GM18907 (cell line): ENCODE data around the gene COL15A1.

ENCODE experiments used
- ATAC-seq: cut with Tn5 transposase; IDR thresholded peaks from one replicate; pipeline ENCODE4 v1.9.1; 2021; ENCODE audit warnings: mild to moderate bottlenecking, moderate library complexity; ENCODE audit not compliant: unreplicated experiment

Gene COL15A1

GRCh38 chr9:98915599-98915998 is 28.1 kb upstream of the COL15A1 start:
- ATAC-seq, result no peak

- no peak for ATAC-seq
Observed at GRCh38 chr9:98916660-98917059, 27.0 kb upstream of the COL15A1 start.

- no peak for ATAC-seq
Observed at GRCh38 chr9:98917746-98918487, 25.8 kb upstream of the COL15A1 start.

- no peak for ATAC-seq
Observed at GRCh38 chr9:98921732-98922131, 22.0 kb upstream of the COL15A1 start.

GRCh38 chr9:98922721-98923435 is 20.8 kb upstream of the COL15A1 start:
- no peak for ATAC-seq

- no peak for ATAC-seq
Observed at GRCh38 chr9:98923451-98924123, 20.1 kb upstream of the COL15A1 start.

GRCh38 chr9:98924946-98925820 is 18.5 kb upstream of the COL15A1 start:
- ATAC-seq, result no peak

GRCh38 chr9:98925956-98926355 is 17.8 kb upstream of the COL15A1 start:
- no peak for ATAC-seq

GRCh38 chr9:98927724-98928123 is 16.0 kb upstream of the COL15A1 start:
- no peak for ATAC-seq

- no peak for ATAC-seq
Observed at GRCh38 chr9:98929071-98929470, 14.6 kb upstream of the COL15A1 start.

GRCh38 chr9:98929895-98930341 is 13.8 kb upstream of the COL15A1 start:
- no peak for ATAC-seq

GRCh38 chr9:98930792-98931191 is 12.9 kb upstream of the COL15A1 start:
- no peak for ATAC-seq

- no peak for ATAC-seq
Observed at GRCh38 chr9:98931600-98932389, 11.9 kb upstream of the COL15A1 start.

- no peak for ATAC-seq
Observed at GRCh38 chr9:98933185-98933584, 10.5 kb upstream of the COL15A1 start.

GRCh38 chr9:98933890-98934289 is 9.8 kb upstream of the COL15A1 start:
- ATAC-seq, result no peak

- no peak for ATAC-seq
Observed at GRCh38 chr9:98935071-98935505, 8.6 kb upstream of the COL15A1 start.

- ATAC-seq, result no peak
Observed at GRCh38 chr9:98940276-98940675, 3.4 kb upstream of the COL15A1 start.

- no peak for ATAC-seq
Observed at GRCh38 chr9:98941946-98942523, 1.7 kb upstream of the COL15A1 start.

GRCh38 chr9:98942906-98943681 is 613 bp upstream of the COL15A1 start:
- ATAC-seq, result no peak
